Retinal pigment epithelial cell (primary cell): ENCODE results near the gene MMP28.

Experiments used
- DNase-seq: peaks from one replicate; pipeline ENCODE4 v3.0.0-alpha.2; 2010; ENCODE audit warnings: low read depth
- H3K4me3 ChIP-seq: 2 replicates; pipeline ENCODE4 v1.5.1; 2011; ENCODE audit warnings: mild to moderate bottlenecking, low read length, control low read depth, moderate library complexity
- TF ChIP-seq, protein P1 (sequence below): conservative IDR thresholded peaks from 2 replicates; pipeline ENCODE4 v1.5.1; 2011; ENCODE audit warnings: low read depth, low read length, control low read depth, inconsistent platforms

Gene MMP28

DNA sequence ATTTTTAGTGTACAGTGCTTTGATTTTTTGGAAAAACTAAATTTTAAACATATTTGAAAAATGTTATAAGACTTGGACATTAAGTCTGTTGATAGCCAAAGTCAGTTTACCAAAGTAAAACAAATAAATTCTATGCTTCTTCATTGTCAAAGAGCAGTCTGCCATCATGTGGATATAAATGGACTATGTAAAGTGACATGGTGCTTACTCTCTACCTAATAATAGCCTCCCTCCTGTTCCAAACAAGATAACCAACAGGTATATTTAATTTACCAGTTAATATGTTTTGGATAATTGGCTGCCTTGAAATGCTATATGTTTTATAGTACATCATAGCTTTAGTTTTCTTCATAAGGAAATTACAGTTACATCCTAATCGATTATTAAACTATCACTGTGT is 29.8 kb upstream of the MMP28 start:
- DNase-seq: no peak
- H3K4me3 ChIP-seq: no peak overlapping the region
- TF ChIP-seq, protein P1, sequence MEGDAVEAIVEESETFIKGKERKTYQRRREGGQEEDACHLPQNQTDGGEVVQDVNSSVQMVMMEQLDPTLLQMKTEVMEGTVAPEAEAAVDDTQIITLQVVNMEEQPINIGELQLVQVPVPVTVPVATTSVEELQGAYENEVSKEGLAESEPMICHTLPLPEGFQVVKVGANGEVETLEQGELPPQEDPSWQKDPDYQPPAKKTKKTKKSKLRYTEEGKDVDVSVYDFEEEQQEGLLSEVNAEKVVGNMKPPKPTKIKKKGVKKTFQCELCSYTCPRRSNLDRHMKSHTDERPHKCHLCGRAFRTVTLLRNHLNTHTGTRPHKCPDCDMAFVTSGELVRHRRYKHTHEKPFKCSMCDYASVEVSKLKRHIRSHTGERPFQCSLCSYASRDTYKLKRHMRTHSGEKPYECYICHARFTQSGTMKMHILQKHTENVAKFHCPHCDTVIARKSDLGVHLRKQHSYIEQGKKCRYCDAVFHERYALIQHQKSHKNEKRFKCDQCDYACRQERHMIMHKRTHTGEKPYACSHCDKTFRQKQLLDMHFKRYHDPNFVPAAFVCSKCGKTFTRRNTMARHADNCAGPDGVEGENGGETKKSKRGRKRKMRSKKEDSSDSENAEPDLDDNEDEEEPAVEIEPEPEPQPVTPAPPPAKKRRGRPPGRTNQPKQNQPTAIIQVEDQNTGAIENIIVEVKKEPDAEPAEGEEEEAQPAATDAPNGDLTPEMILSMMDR: no peak

DNA sequence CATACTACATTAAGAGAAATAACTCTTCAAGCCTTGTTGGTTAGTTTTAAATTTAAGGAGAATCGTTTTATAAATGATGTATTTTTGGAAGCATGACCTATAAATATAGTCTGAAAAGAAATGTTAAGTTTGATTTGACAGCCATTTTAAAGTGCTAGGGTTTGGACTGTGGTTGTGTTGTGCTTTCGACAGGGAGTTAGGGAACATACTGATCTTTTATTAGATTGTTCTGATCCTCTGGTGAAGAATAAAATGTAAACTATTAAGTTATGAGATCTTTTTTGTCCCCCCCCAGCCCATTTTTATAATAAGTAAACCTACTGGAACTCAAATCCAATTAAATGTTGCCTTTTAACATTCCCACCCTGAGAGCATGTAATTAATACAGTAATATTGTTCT is 25.9 kb upstream of the MMP28 start:
- TF ChIP-seq, protein P1: no peak
- no peak overlapping the region for H3K4me3 ChIP-seq
- DNase-seq: no peak

DNA sequence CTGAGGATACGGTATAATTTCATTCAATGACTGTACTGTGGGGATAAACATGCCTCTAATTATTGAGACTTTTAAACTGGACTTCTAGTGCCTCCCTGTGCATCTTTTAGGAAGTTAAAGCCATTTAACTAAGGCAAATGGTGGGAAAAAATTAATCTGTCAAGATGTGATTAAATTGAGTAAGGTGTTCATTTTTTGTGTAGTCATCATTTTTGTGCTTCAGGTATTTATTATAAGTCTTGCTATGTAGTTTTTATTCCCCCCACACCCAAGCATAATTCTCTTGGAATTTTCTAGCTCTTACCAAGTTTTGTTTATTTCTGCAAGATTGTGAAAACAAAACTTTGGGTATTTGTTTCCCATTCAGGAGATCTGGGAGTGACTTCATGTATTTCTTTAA is 24.0 kb upstream of the MMP28 start:
- no peak for DNase-seq
- TF ChIP-seq, protein P1: no peak
- H3K4me3 ChIP-seq: no peak overlapping the region

DNA sequence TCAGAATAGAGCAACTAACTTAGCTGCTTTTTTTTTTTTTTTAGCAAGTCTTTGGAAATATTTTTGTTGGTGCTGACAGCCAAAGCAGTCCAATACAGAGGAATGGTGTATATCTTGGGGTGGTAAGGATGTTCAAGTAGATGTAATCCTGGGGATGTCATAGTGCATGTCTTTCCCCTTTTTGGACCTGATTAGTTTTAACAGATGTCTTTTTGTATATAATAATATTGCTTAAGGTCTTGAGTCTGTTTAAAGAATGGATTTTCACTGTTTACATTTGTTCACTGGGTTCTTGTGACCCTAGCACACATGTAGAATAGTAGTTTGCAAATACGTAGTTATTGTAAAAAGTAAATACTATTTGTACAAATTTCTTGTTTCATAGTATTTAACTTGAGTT is 21.8 kb upstream of the MMP28 start:
- no peak overlapping the region for H3K4me3 ChIP-seq
- TF ChIP-seq, protein P1: no peak
- no peak for DNase-seq

DNA sequence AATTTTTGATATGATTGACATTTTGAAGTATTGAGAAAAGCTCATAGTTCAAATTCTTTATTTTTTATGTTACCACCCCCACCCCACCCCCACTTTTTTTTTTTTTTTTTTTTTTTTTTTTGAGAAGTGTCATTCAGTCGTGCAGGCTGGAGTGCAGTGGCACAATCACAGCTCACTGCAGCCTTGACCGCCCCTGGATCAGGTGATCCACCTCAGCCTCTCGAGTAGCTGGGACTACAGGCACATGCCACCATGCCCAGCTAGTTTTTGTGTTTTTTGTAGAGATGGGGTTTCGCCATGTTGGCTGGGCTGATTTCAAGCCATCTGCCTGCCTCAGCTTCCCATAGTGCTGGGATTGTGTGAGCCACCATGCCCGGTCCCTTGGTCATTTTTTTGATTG is 21.3 kb upstream of the MMP28 start:
- no peak overlapping the region for H3K4me3 ChIP-seq
- TF ChIP-seq, protein P1: no peak
- no peak for DNase-seq

DNA sequence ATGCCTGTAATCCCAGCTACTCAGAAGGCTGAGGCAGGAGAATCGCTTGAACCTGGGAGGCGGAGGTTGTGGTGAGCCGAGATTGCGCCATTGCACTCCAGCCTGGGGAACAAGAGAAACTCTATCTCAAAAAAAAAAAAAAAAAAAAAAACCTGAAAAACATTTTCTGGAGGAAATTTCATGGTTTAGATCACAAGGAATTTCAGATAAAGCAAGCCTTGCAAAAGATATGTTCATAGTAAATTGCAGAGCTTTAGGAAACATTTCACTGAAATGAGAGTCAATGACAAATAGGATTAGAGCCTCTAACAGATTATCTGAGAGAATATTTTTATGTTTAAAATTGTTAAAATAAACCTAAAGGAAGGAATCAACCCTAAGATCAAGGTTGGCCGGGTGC is 17.0 kb upstream of the MMP28 start:
- TF ChIP-seq, protein P1: no peak
- H3K4me3 ChIP-seq: no peak overlapping the region
- no peak for DNase-seq

DNA sequence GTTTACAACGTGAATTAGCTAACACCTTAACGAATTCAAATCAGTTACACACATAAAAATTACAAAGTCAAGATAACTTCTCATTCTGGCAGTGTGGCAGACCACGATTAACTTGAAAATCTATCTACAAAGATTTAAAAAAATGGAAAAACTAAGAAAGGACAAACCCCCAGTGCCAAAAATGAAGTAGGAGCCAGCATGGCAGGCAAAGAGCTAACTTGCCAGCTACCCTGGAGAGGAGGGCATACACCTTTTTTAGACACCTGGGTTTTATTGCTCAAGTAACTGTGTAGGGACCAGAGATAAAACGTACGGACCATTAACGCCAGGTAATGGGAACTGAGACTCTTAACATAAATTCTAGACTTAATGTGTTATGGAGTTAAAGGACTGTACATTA is 16.3 kb upstream of the MMP28 start:
- no peak for DNase-seq
- TF ChIP-seq, protein P1: no peak
- H3K4me3 ChIP-seq: no peak overlapping the region
